ENCODE results near the gene CPXM2.
"Not testable (repeated sequence)": the region's sequence is repeated elsewhere in the genome, so short reads cannot be mapped to it uniquely, and the experiment has no call there.

Gene CPXM2

GRCh38 chr10:123742751-123743440 lies 148.7 kb downstream of the CPXM2 start:
- no peak for DNase-seq (ENCODE audit: extremely low spot score)
- ChIA-PET CTCF (no interaction called here), POLR2A (no interaction called here)

DNA sequence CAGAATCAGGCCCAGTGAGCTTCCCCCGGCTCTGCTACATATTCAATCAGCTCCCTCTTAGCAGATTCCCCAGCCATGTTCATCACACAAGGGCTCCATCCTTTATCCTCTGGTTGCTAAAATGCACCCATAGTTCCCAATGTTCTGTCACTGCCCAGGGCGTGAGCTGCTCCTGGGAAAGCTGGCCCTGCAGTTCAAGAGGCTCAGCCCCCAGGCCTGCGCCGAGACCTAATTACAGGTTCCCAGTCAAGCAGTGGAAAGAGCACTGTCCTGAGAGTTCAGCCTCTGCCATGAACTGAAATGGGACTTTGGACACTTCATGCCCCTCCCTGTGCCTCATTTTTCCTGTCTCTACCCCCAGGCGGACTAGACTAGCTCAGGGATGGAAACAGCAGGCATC lies 149.9 kb downstream of the CPXM2 start:
- ChIA-PET POLR2A (no interaction called here), CTCF (no interaction called here)
- TF ChIP-seq FOXK2 (IDR thresholded peaks at IDR 0.05) (no peak), SP1 (IDR thresholded peaks at IDR 0.05) (no peak), CTBP1 (IDR thresholded peaks at IDR 0.05; ENCODE audit: borderline replicate concordance) (no peak), FOXA1 (IDR thresholded peaks at IDR 0.05) (no peak), L3MBTL2 (conservative IDR thresholded peaks at IDR 0.05) (no peak), TARDBP (IDR thresholded peaks at IDR 0.05) (no peak), FOXM1 (IDR thresholded peaks at IDR 0.05; ENCODE audit: borderline replicate concordance) (no peak), ARNT (IDR thresholded peaks at IDR 0.05) (no peak), LEF1 (IDR thresholded peaks at IDR 0.05; ENCODE audit: borderline replicate concordance) (no peak), BHLHE40 (IDR thresholded peaks at IDR 0.05; ENCODE audit: borderline replicate concordance) (no peak), PKNOX1 (IDR thresholded peaks at IDR 0.05) (no peak), ELF4 (IDR thresholded peaks at IDR 0.05) (no peak)
- DNase-seq (ENCODE audit: extremely low spot score): no peak

More at GRCh38 chr10:123742751-123743440, 148.7 kb downstream of the CPXM2 start:
- TF ChIP-seq BHLHE40 (IDR thresholded peaks at IDR 0.05; ENCODE audit: borderline replicate concordance) (no peak), HDGF (IDR thresholded peaks at IDR 0.05; ENCODE audit: borderline replicate concordance) (no peak)

GRCh38 chr10:123741146-123741545 lies 150.5 kb downstream of the CPXM2 start:
- ChIA-PET POLR2A (no interaction called here), CTCF (no interaction called here)
- no peak for DNase-seq (ENCODE audit: extremely low spot score)
- TF ChIP-seq LEF1 (IDR thresholded peaks at IDR 0.05; ENCODE audit: borderline replicate concordance) (no peak), ELF4 (IDR thresholded peaks at IDR 0.05) (no peak), FOXM1 (IDR thresholded peaks at IDR 0.05; ENCODE audit: borderline replicate concordance) (no peak), TARDBP (IDR thresholded peaks at IDR 0.05) (no peak), FOXK2 (IDR thresholded peaks at IDR 0.05) (no peak)

DNA sequence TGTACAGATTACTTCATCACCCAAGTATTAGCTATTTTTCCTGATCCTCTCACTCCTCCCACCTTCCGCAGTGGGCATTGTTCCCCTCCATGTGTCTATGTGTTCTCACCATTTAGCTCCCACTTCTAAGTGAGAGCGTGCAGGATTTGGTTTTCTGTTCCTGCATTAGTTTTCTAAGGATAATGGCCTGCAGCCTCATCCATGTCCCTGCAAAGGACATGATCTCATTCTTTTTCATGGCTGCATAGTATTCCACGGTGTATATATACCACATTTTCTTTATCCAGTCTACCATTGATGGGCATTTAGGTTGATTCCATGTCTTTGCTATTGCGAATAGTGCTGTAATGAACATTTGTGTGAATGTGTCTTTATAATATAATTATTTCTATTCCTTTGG lies 154.7 kb downstream of the CPXM2 start:
- DNase-seq (ENCODE audit: extremely low spot score); POLR2A ChIA-PET; CTCF ChIA-PET: not testable (repeated sequence)

DNA sequence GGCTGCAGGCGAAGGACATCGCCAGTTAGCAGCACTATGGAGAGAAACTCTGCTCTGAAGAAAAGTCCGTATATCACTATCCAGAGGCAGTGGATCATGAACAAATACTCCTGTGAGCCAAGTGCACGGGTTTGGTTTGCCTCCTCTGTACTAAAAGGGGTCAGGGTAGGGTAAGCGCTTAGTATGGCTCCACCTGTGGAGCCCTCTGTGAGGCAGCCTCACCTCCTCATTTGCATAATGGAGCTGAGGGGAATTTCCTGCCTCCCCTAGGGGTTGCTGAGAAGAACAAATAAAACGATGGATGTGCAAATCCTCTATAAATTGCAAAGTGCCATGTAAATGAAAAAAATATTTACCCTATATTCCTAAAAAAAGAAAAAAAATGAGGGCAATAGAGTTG lies 162.1 kb downstream of the CPXM2 start:
- DNase-seq (ENCODE audit: extremely low spot score): no peak
- TF ChIP-seq L3MBTL2 (conservative IDR thresholded peaks at IDR 0.05) (no peak), SUZ12 (IDR thresholded peaks at IDR 0.05) (no peak), FOXM1 (IDR thresholded peaks at IDR 0.05; ENCODE audit: borderline replicate concordance) (no peak), SP1 (IDR thresholded peaks at IDR 0.05) (no peak), ELF4 (IDR thresholded peaks at IDR 0.05) (no peak), NFRKB (IDR thresholded peaks at IDR 0.05) (no peak), BHLHE40 (IDR thresholded peaks at IDR 0.05; ENCODE audit: borderline replicate concordance) (no peak), FOXA1 (IDR thresholded peaks at IDR 0.05) (no peak), HDGF (IDR thresholded peaks at IDR 0.05; ENCODE audit: borderline replicate concordance) (no peak), FOXK2 (IDR thresholded peaks at IDR 0.05) (no peak), ZNF384 (IDR thresholded peaks at IDR 0.05) (no peak)
- POLR2A ChIA-PET: no interaction called here
- CTCF ChIA-PET: no interaction called here

- DNase-seq (ENCODE audit: extremely low spot score): no peak
- no peak for TF ChIP-seq L3MBTL2 (conservative IDR thresholded peaks at IDR 0.05)
- TF ChIP-seq ARNT (IDR thresholded peaks at IDR 0.05): no peak
- TF ChIP-seq FOXA1 (IDR thresholded peaks at IDR 0.05): no peak
- no peak for TF ChIP-seq ZNF384 (IDR thresholded peaks at IDR 0.05)
- TF ChIP-seq HDGF (IDR thresholded peaks at IDR 0.05; ENCODE audit: borderline replicate concordance): no peak
- no peak for TF ChIP-seq LEF1 (IDR thresholded peaks at IDR 0.05; ENCODE audit: borderline replicate concordance)
- TF ChIP-seq FOXM1 (IDR thresholded peaks at IDR 0.05; ENCODE audit: borderline replicate concordance): no peak
- TF ChIP-seq SUZ12 (IDR thresholded peaks at IDR 0.05): no peak
- POLR2A ChIA-PET: no interaction called here
- CTCF ChIA-PET: no interaction called here
These were observed 164.8 kb downstream of the CPXM2 start for GRCh38 chr10:123726836-123727235.

GRCh38 chr10:123726381-123726780 lies 165.2 kb downstream of the CPXM2 start:
- TF ChIP-seq ELF4 (IDR thresholded peaks at IDR 0.05) (no peak), SP1 (IDR thresholded peaks at IDR 0.05) (no peak), TARDBP (IDR thresholded peaks at IDR 0.05) (no peak), ZNF384 (IDR thresholded peaks at IDR 0.05) (no peak), HDGF (IDR thresholded peaks at IDR 0.05; ENCODE audit: borderline replicate concordance) (no peak)
- DNase-seq (ENCODE audit: extremely low spot score): no peak
- ChIA-PET CTCF (no interaction called here), POLR2A (no interaction called here)

- CTCF ChIA-PET: no interaction called here
- POLR2A ChIA-PET: no interaction called here
- TF ChIP-seq FOXM1 (IDR thresholded peaks at IDR 0.05; ENCODE audit: borderline replicate concordance) (no peak), TARDBP (IDR thresholded peaks at IDR 0.05) (no peak), ARNT (IDR thresholded peaks at IDR 0.05) (no peak), HDGF (IDR thresholded peaks at IDR 0.05; ENCODE audit: borderline replicate concordance) (no peak), L3MBTL2 (conservative IDR thresholded peaks at IDR 0.05) (no peak), FOXA1 (IDR thresholded peaks at IDR 0.05) (no peak)
- DNase-seq (ENCODE audit: extremely low spot score): no peak
These were observed 166.9 kb downstream of the CPXM2 start for GRCh38 chr10:123724747-123725146.

GRCh38 chr10:123722351-123722750 lies 169.3 kb downstream of the CPXM2 start:
- ChIA-PET POLR2A (no interaction called here), CTCF (no interaction called here)
- no peak for DNase-seq (ENCODE audit: extremely low spot score)
- TF ChIP-seq L3MBTL2 (conservative IDR thresholded peaks at IDR 0.05) (no peak), ARNT (IDR thresholded peaks at IDR 0.05) (no peak), SUZ12 (IDR thresholded peaks at IDR 0.05) (no peak), FOXM1 (IDR thresholded peaks at IDR 0.05; ENCODE audit: borderline replicate concordance) (no peak), ZNF384 (IDR thresholded peaks at IDR 0.05) (no peak), SP1 (IDR thresholded peaks at IDR 0.05) (no peak), PKNOX1 (IDR thresholded peaks at IDR 0.05) (no peak), BHLHE40 (IDR thresholded peaks at IDR 0.05; ENCODE audit: borderline replicate concordance) (no peak), HDGF (IDR thresholded peaks at IDR 0.05; ENCODE audit: borderline replicate concordance) (no peak), NFRKB (IDR thresholded peaks at IDR 0.05) (no peak), FOXK2 (IDR thresholded peaks at IDR 0.05) (no peak), FOXA1 (IDR thresholded peaks at IDR 0.05) (no peak), CTBP1 (IDR thresholded peaks at IDR 0.05; ENCODE audit: borderline replicate concordance) (no peak), LEF1 (IDR thresholded peaks at IDR 0.05; ENCODE audit: borderline replicate concordance) (no peak), TARDBP (IDR thresholded peaks at IDR 0.05) (no peak), ELF4 (IDR thresholded peaks at IDR 0.05) (no peak)
